HG03139 (cell line): ENCODE measurements around the gene GLMP.

Experiments used
- ATAC-seq: cut with Tn5 transposase; IDR thresholded peaks from one replicate; pipeline ENCODE4 v1.9.1; 2021; ENCODE audit not compliant: unreplicated experiment

The GLMP gene

DNA sequence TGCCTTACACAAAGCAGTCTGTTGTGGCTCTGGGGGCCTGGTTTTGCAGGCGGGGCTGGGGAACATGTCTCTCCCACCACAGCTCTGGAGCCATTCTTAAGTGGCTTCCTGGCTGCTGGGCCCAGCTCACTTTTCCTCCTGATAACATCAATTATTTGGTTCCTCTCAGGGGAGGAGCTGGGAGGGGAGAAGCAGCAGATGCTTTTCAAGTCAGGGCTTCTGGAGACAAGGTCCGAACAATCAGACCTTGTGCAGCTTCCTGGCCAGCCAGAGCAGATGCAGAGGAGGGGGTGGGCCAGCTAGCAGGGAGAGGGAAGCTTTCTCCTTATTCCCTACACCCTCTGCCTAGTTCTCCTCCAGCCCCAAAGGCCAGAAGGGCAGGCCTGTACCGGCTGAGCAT lies 44.0 kb downstream of the GLMP start:
- ATAC-seq: no peak

DNA sequence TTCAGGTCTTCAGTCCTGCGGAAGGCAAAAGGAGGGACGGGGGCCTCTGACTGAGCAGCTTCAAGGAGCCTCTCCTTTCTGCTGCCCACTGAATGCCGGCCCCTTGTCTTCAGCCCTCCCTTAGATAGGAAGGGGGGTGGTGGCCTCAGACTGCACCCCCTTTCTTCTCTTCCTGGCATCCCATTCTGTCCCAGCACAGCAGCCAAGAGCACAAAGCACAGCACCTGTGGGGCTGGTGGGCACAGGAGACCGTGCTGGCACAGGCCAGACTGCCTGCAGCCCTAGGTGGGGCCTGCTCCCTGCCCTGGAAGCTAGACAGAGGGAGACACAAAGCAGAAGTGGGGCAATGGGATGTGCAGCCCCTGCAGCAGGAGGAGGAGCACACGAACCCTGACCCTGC lies 45.9 kb downstream of the GLMP start:
- ATAC-seq: no peak

DNA sequence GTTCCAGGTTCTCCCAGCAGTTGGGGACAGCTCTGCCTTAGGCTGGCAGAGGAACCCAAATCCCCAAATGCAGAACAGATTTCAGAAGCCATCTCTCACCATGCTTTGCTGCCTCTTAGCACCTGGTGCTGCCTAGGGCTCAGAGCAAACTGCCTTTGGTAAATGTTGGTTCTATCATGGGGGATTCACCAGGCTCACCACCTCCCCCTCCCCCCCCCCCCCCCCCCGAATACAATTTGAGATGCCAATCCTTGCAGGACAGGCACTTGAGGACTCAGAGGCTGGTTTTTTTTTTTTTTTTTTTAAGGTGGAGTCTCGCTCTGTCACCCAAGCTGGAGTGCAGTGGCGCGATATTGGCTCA lies 47.2 kb downstream of the GLMP start:
- no peak for ATAC-seq

DNA sequence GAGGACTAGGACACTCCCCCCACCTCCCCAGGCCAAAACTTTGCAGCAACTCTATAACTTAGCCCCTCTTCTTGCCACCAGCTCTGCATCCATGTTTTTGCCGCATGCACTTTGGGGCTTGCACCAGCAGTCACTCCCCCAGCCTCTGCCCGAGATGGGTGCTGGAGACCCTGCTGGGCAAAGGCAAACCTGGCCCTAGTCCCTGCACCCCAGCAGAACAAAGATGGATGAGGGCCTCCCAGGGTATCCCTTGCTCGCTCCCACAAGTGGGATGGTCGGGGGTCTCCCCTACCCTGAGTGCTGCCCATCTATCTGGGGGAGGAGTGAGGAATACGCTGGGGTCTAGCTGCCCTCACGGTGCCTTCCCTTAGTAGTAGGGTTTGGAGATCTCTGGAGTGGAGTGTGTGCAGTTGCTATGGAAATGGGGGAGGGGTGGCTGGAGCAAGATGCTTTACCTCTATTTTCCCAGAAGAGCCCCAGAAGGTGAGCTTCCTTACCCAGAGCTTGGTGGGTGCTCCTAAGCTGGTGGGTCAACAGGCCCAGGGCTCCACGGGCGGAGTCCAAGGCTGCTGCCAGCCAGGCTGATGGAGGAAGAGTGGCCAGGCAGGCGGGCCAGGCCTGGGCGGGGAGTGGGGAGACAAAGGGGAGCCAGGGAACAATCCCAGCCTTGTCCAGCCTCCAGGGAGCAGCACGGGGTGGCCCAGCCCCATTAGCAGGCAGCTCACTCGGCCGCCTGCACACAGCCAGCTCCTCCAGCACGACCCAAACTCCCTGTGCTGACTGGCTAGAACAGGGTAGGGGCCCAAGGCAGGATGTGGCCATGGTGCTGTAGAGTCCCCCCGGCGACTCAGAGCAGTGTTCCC lies 47.8 kb downstream of the GLMP start, which contains the start of gene PAQR6:
PAQR6 (minus strand) TSS at position 597 of the 863 bp plus-strand sequence. CDS start 1,325 bp downstream, outside the sequence.
- no peak for ATAC-seq

DNA sequence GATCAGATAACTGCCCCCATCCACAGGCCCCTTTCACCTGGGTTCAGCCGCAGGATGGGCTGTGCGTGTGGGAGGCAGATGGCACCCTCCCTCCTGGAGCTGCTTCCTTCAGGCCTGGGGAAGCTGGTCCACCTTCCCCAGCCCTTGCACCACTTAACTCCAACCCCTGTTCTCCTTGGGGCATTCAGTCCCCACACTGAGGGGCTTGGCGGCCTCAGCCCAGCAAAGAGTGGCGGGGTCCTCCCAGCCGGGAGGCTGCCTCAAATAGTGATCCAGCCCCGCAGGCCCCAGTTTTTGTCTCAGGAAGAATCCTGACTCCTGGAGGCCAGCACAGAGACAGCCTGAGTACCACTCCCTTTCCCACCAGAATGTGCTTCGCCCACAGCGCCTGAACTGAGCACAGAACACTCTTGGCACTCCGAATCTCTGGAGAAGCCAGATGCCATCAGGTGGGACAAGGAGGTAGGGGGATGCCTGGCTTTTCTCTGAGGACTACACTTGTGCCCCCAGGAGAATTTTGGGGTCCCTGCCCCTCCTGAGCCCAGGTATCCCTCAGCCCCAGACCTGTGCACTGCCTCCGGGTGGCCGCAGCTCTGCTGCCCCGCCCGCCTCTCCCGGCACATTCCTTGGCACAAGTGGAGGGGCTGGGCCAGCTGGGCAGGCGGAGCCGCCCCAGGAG lies 48.6 kb downstream of the GLMP start:
- ATAC-seq: no peak

DNA sequence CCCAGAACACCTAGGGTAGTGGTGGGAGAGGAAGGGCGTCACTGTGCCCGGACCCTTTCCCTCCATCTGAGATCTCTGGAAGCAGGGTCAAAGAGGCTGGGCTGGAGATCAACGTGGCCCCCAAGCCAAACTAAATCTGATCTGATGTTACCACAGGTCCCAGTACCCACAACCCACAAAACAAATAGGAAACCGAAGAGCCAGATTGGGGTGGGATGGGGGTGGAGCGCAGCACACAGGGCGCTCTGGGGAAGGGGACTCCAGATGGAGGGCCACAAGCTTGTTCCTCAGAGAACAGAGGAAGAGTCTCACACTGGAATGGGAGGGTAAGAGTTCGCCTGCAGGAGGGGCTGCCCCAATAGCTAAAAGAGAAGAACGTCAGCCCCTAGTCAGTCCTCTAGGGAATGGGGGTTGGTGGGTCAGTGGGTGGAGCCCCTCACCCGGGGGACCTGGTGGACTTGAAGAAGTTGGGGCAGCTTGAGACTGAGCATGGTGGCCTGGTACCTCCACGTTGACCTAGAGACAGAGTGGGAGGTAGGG lies 49.2 kb downstream of the GLMP start:
- ATAC-seq: no peak

DNA sequence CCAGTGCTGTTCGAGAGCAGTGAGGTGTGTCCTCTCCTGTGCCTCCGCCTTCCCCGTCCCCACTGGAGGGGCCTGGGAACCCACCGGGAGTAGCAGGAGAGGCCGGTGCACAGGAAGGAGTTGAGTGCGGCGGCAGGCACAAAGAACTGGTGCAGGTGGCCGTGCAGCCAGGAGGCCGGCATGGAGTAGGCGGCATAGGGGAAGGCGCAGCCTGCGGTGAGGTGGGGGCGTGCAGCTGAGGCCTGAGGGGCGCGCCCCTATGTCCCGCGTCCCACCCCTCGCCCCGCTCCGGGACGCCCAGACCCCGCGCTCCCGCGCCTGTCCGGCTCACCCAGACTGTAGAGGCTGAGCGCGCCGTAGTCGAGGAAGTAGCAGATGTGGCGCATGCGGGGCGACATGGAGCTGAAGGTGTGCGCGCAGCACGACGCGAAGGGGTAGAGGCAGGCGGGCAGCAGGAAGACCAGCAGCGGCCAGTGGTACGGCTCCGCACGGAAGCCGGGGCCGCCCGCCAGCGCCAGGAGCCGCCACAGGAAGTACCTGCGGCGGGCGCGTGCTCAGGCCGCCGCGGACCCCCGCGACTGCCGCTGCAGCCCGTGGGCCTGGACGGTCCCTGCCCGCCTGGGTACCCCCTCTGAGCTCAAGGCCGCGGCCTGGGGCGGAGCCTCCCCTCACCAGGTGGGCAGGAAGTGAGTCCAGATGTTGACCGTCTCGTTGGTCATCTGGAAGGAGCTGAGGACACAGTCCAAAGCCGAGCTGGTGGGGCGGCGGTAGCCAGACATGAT lies 49.8 kb downstream of the GLMP start:
- no peak for ATAC-seq

DNA sequence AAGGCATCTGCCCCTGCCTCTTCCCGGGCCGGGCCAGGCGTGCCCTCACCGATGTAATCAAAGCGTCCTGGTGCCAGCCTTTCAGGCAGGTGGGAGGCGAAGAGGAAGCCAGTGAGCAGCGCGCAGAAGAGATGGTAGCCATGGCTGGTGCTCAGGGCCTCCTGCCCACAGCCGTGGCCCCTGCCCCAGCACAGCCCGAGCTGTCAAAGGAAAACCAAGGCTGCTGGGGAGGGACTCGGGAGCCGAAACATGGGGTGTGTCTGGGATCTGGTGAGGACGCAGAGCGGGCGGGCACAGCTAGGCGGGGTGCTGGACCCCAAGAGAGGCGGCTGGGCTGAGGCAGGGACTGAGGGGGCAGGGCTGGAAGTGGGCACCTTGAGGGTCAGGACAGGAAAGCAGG lies 50.8 kb downstream of the GLMP start:
- ATAC-seq: no peak

DNA sequence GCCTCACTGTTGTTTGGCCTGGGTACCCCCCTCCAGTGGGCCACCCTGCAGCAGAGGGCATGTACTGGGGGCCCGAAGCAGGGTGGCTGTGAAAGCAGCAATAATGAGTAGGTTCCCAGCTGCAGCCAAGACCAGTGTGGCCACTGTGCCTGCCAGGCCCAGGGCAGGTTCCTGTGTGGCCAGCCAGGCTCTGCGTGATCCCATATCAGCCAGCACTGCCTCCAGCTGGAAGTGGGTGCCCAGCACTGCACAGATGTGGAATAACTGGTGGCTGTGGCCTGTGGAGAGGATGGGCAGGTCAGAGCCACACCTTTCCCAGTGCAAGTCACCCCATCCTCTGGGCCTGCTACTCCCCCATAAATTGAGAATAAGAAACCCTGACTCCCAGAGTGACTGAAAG lies 51.4 kb downstream of the GLMP start:
- ATAC-seq: no peak

DNA sequence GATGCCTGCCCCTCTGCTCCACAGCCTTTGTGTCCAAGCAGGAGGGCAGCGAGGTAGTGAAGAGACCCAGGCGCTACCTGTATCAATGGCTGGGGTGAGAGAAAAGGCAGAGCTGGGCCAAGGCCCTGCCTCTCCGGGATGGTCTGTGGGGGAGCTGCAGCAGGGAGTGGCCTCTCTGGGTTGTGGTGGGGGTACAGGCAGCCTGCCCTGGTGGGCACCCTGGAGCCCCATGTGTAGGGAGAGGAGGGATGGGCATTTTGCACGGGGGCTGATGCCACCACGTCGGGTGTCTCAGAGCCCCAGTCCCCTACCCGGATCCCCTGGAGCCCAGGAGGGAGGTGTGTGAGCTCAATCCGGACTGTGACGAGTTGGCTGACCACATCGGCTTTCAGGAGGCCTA lies 52.7 kb downstream of the GLMP start:
- ATAC-seq: no peak
